Naive thymus-derived CD4-positive, alpha-beta T cell (primary cell): Measurements from ENCODE around the gene ARL16. TPM values are rescaled to one million over a fixed set of nuclear protein-coding genes. Genes with fewer than 3 reads are reported as not detected.

Experiments
- ATAC-seq: fragments of 150-1000 bp; cut with Tn5 transposase; 2 replicates; pipeline ENCODE4 v1.10.0; 2021; ENCODE audit warnings: mild to moderate bottlenecking, moderate library complexity
- CTCF ChIA-PET: fragments of 350-600 bp; sonication (Branson Sonifier 250); formaldehyde crosslinking; loops from one replicate; lab custom pipeline; 2021; ENCODE audit warnings: antibody characterized with exemption; lab: Charles Lee
- POLR2A ChIA-PET: fragments of 350-600 bp; sonication (Branson Sonifier 250); formaldehyde crosslinking; loops from one replicate; lab custom pipeline; 2021; ENCODE audit warnings: antibody characterized with exemption, inconsistent platforms; lab: Charles Lee
- DNase-seq, 9 donors: peaks; one replicate each; pipeline versions ENCODE4 v3.0.0 to v3.0.0-alpha.2; 2020 to 2022; ENCODE audit warnings: mixed read lengths in 1 of 9
- H3K27ac ChIP-seq: one replicate; pipeline ENCODE4 v1.7.0; 2013; ENCODE audit warnings: mild to moderate bottlenecking, low read depth, low read length, moderate library complexity
- H3K27me3 ChIP-seq, 2 donors: one replicate each; pipeline ENCODE4 v1.7.0; 2013; ENCODE audit warnings: low read length in 2 of 2, mild to moderate bottlenecking in 2 of 2, moderate library complexity in 2 of 2; ENCODE audit not compliant: control insufficient read depth in 2 of 2, insufficient read depth in 2 of 2
- H3K36me3 ChIP-seq, 3 experiments: 1 replicate in 2 of 3; 2 replicates in 1 of 3; pipeline ENCODE4 v1.7.0; 2013; ENCODE audit warnings: low read length in 3 of 3, mild to moderate bottlenecking in 3 of 3, moderate library complexity in 1 of 3; ENCODE audit not compliant: insufficient read depth in 3 of 3, control insufficient read depth in 2 of 3
- H3K4me1 ChIP-seq, 2 donors: one replicate each; pipeline ENCODE4 v1.7.0; 2013; ENCODE audit warnings: low read length in 2 of 2, mild to moderate bottlenecking in 2 of 2, moderate library complexity in 1 of 2; ENCODE audit not compliant: control insufficient read depth in 2 of 2, insufficient read depth in 2 of 2
- H3K4me3 ChIP-seq: 2 replicates; pipeline ENCODE4 v1.7.0; 2013; ENCODE audit warnings: mild to moderate bottlenecking, low read length
- H3K9me3 ChIP-seq, 3 experiments: 1 replicate in 2 of 3; 2 replicates in 1 of 3; pipeline ENCODE4 v1.7.0; 2013; ENCODE audit warnings: low read length in 3 of 3; ENCODE audit not compliant: control insufficient read depth in 2 of 3
- H3K27ac Mint-ChIP-seq, 9 donors: one replicate each; pipeline ENCODE4 v1.8.0; 2020 to 2022; ENCODE audit warnings: mixed read lengths in 9 of 9, mild to moderate bottlenecking in 8 of 9, moderate library complexity in 5 of 9, inconsistent platforms in 2 of 9
- H3K27me3 Mint-ChIP-seq, 5 donors: one replicate each; pipeline ENCODE4 v1.8.0; 2021 to 2022; ENCODE audit warnings: mixed read lengths in 5 of 5, mild to moderate bottlenecking in 1 of 5
- H3K36me3 Mint-ChIP-seq, 5 donors: one replicate each; pipeline ENCODE4 v1.8.0; 2020 to 2022; ENCODE audit warnings: mixed read lengths in 5 of 5, mild to moderate bottlenecking in 3 of 5, inconsistent platforms in 1 of 5
- H3K4me1 Mint-ChIP-seq, 7 donors: one replicate each; pipeline ENCODE4 v1.8.0; 2020 to 2022; ENCODE audit warnings: mixed read lengths in 7 of 7, mild to moderate bottlenecking in 3 of 7, inconsistent platforms in 1 of 7
- H3K4me3 Mint-ChIP-seq, 10 donors: one replicate each; pipeline ENCODE4 v1.8.0; 2020 to 2022; ENCODE audit warnings: mild to moderate bottlenecking in 10 of 10, mixed read lengths in 10 of 10, moderate library complexity in 6 of 10, inconsistent platforms in 2 of 10
- H3K9me3 Mint-ChIP-seq, 11 donors: one replicate each; pipeline ENCODE4 v1.8.0; 2020 to 2022; ENCODE audit warnings: mixed read lengths in 11 of 11, mild to moderate bottlenecking in 4 of 11, inconsistent platforms in 1 of 11, moderate library complexity in 1 of 11
- intact Hi-C, 2 donors: fragments of 100-400 bp; cut with micrococcal nuclease; formaldehyde crosslinking; loops; one replicate each; pipeline ENCODE4 v1.15.1; 2023
- polyA plus RNA-seq, 2 donors: library from polyadenylated mRNA; unstranded; fragments of 300-500 nt; fragmentation: Illumina TruSeq; gene quantifications; one replicate each; pipeline ENCODE4 v1.2.3, GENCODE V29; 2021
- total RNA-seq, 6 experiments: library from RNA in 5 of 6; stranded (reverse) in 5 of 6; gene quantifications; 1 replicate in 5 of 6; 2 replicates in 1 of 6; pipeline ENCODE4 v1.2.3 and lab custom pipeline; 2021 to 2026

ARL16 gene
- total and polyA plus RNA-seq, 7 experiments from 2014 or later, result 12.0 to 35.3 (median 30.5) TPM

DNA sequence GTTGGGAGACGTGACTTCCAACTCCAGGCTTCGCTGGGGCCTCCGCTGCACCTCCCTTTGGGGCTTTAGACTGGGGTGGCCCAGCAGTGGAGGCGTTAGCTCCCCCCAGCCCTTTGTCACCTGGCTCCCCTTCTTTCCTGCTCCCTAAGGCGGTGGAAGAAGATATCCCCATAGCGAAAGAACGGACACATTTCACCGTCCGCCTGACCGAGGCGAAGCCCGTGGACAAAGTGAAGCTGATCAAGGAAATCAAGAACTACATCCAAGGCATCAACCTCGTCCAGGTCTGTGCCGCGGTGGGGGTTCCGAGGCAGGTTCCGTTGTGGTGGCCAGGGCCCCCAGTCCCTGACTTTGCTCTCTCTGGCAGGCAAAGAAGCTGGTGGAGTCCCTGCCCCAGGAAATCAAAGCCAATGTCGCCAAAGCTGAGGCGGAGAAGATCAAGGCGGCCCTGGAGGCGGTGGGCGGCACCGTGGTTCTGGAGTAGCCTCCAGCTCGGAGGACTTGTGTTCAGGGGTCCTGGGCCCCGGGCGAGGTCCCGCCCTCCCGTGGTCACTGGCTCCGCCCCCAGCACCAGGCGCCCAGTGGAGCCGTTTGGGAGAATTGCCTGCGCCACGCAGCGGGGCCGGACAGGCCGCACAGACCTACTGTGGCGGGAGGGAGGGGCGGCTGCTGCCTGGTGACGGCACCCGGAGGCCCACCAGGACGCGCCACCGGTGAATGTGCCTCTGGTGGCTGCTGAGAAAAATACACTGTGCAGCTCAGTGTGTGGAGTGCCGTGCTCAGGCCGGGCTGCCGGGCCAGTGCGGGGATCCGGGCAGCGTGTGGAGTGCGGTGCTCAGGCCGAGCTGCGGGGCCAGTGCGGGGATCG is 23.4 kb upstream of the ARL16 start:
- no peak for ATAC-seq
- H3K36me3 ChIP-seq, result peaks cover 0 to 41% (median 0%) of the 10 kb centered on the region in 3 experiments
- H3K27me3 ChIP-seq, result no peaks in the 10 kb centered on the region
- POLR2A ChIA-PET, result interaction anchor here (0.8 to 1.1 kb wide), 4 partner anchors 21 to 509 kb away, joined by 3 to 7 read pairs (median 4); partner anchors contain the start of genes ARL16 and HGS
- peaks cover 0 to 18% (median 0%) of the 10 kb centered on the region in 5 donors for H3K36me3 Mint-ChIP-seq
- no peaks in the 10 kb centered on the region for H3K9me3 ChIP-seq
- peaks cover 17 to 41% (median 24%) of the 10 kb centered on the region in 7 donors for H3K4me1 Mint-ChIP-seq
- intact Hi-C loops, result no loop called here
- no peaks in the 10 kb centered on the region for H3K27me3 Mint-ChIP-seq
- no peak for DNase-seq
- H3K9me3 Mint-ChIP-seq, result no peaks in the 10 kb centered on the region
- H3K4me3 Mint-ChIP-seq, result no peak overlapping the region
- no peak overlapping the region for H3K27ac Mint-ChIP-seq
- H3K4me1 ChIP-seq, result peaks cover 28 to 30% of the 10 kb centered on the region in 2 donors
- H3K4me3 ChIP-seq, result no peak overlapping the region
- no peak overlapping the region for H3K27ac ChIP-seq
- CTCF ChIA-PET, result interaction anchor here (0.5 to 0.7 kb wide), 3 partner anchors 22 to 126 kb away, joined by 3 to 6 read pairs (median 3); no protein-coding TSS in a partner anchor

DNA sequence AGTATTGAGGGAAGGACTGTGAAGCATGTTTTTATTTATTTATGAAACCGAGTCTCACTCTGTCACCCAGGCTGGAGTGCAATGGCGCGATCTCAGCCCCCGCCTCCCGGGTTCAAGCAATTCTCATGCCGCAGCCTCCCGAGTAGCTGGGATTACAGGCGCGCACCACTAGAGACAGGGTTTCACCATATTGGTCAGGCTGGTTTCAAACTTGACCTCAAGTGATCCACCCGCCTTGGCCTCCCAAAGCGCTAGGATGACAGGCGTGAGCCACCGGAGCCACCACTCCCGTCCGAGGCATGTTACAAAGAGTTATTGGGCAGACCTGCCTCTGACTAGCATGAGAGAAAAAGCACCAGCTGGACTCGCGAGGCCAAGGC is 22.6 kb upstream of the ARL16 start:
- POLR2A ChIA-PET, result interaction anchor here (0.8 to 1.1 kb wide), 2 partner anchors 21 to 510 kb away, joined by 3 read pairs; no protein-coding TSS in a partner anchor

DNA sequence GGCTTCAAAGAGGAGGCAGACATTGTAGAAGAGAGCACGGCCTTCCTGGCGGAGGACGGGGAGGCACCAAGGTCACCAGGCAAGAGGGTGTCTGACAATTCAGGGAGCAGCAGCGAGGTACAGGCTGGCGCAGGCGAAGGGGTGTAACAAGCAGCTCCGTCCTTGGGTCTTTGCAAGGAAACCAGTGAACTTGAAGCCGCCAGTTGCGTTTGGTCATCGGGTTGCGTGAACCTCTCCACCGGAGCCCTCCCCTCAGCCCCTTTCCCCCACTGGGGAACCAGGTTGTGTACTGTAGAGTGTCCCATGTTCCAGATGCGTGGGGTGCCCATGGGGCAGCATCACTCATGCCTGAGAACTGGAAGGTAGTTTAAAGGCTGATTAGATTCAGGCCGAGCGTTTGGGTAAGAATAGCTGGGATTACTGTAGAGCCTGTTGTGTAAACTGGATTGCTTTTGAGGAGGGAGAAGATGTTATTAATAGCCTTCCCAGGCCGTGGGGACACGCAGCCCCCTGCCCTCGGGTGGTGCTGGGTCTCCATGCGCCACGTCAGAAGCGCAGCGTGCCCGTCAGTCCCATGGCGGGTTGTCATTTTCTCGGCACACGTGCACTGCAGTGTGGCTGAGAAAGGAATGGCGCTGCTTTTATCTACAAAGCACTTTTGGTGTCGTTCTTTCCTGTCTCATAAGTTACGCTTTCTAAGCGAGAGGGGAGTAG is 22.1 kb upstream of the ARL16 start:
- DNase-seq, result no peak
- Histone ChIP-seq H3K4me1 (peaks cover 26 to 29% of the 10 kb centered on the region in 2 donors), H3K36me3 (peaks cover 0 to 53% (median 11%) of the 10 kb centered on the region in 3 experiments), H3K27ac (no peak overlapping the region), H3K4me3 (no peak overlapping the region), H3K27me3 (no peaks in the 10 kb centered on the region), H3K9me3 (no peaks in the 10 kb centered on the region)
- peaks cover 22 to 44% (median 27%) of the 10 kb centered on the region in 7 donors for H3K4me1 Mint-ChIP-seq
- peak overlapping the region in 5 of 9 donors; percentile 13 to 59 (median 36) for H3K27ac Mint-ChIP-seq
- ATAC-seq, result no peak
- POLR2A ChIA-PET, result interaction anchor here (1.2 kb wide), 1 partner anchor 37 kb away, joined by 3 read pairs; no protein-coding TSS in a partner anchor
- intact Hi-C loops, result no loop called here
- H3K36me3 Mint-ChIP-seq, result peaks cover 0 to 22% (median 0%) of the 10 kb centered on the region in 5 donors
- no peaks in the 10 kb centered on the region for H3K9me3 Mint-ChIP-seq
- no peaks in the 10 kb centered on the region for H3K27me3 Mint-ChIP-seq
- peak overlapping the region in 6 of 10 donors; percentile 9 to 51 (median 25) for H3K4me3 Mint-ChIP-seq
- CTCF ChIA-PET, result interaction anchor here (0.7 to 1.8 kb wide), 2 partner anchors 10 to 537 kb away, joined by 4 read pairs; no protein-coding TSS in a partner anchor

More for the DNA sequence above, 22.6 kb upstream of the ARL16 start:
- CTCF ChIA-PET, result interaction anchor here (0.7 kb wide), 1 partner anchor 126 kb away, joined by 3 read pairs; no protein-coding TSS in a partner anchor
- no peak for DNase-seq
- Histone ChIP-seq H3K27me3 (no peaks in the 10 kb centered on the region), H3K9me3 (no peaks in the 10 kb centered on the region), H3K36me3 (peaks cover 0 to 47% (median 6%) of the 10 kb centered on the region in 3 experiments), H3K27ac (no peak overlapping the region), H3K4me3 (no peak overlapping the region), H3K4me1 (peaks cover 32 to 34% of the 10 kb centered on the region in 2 donors)
- Mint-ChIP-seq H3K27ac (peak overlapping the region in 4 of 9 donors; percentile 19 to 59 (median 39)), H3K9me3 (no peaks in the 10 kb centered on the region), H3K4me3 (peak overlapping the region in 2 of 10 donors; percentile 18 to 51), H3K36me3 (peaks cover 0 to 20% (median 0%) of the 10 kb centered on the region in 5 donors), H3K4me1 (peaks cover 21 to 43% (median 28%) of the 10 kb centered on the region in 7 donors), H3K27me3 (no peaks in the 10 kb centered on the region)
- intact Hi-C loops, result no loop called here
- ATAC-seq, result no peak

DNA sequence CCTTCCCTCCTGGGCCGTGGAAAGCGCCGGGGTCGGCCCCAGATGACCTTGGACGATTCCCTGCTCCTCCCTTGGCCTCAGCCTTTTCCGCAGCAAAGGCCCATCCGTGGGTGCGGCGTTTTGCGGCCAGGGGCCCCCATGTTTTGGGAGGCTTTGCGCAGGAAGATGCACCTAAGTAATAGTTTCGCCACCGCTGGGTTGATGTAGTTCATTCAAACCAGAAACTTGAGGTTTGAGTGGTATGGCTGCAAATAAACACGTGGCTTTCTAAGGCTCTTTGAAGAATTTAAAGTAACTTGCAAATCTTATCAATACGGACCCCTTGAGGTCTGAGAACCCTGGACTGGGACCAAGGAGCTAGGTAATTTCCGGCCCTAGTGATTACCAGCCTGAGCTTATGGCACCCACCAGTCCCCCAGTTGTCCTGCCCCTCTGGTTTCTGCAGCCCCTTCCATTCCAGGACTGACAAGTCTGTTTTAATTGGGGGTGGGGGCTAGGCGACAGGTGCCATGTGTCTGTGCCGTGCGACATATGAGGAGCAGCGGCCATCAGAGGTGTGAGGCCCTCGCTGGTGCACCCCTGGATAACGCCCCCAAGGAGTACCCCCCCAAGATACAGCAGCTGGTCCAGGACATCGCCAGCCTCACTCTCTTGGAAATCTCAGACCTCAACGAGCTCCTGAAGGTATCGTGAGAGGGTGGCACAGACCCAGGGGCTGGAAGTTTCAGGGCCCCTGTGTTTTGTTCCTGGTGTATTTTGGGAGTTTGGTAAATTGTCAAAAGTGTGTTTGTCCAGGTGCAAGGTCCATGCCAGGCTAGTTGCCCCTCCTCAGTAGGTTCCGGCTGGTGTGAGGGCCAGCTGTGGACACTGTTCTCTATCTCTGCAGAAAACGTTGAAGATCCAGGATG is 20.4 kb upstream of the ARL16 start:
- peaks cover 0 to 61% (median 11%) of the 10 kb centered on the region in 3 experiments for H3K36me3 ChIP-seq
- no peaks in the 10 kb centered on the region for H3K27me3 ChIP-seq
- ATAC-seq (peak; percentile 13), DNase-seq (peak in 4 of 9 donors; percentile 20 to 43 (median 24))
- intact Hi-C loops, result loop anchor here (1.0 to 5.0 kb wide), 12 partner anchors 8 to 157 kb away; partner anchors contain the start of genes ARL16 (in 2 of the 2), CCDC137 (in 2 of the 2), FAAP100 (in 2 of the 2) and MCRIP1 (in 2 of the 2)
- H3K27ac ChIP-seq, result peak overlapping the region; percentile 95
- peaks cover 23 to 24% of the 10 kb centered on the region in 2 donors for H3K4me1 ChIP-seq
- H3K4me3 ChIP-seq, result peak overlapping the region; percentile 91
- peaks cover 0 to 22% (median 0%) of the 10 kb centered on the region in 5 donors for H3K36me3 Mint-ChIP-seq
- H3K4me1 Mint-ChIP-seq, result peaks cover 21 to 38% (median 26%) of the 10 kb centered on the region in 7 donors
- no peaks in the 10 kb centered on the region for H3K27me3 Mint-ChIP-seq
- peak overlapping the region; percentile 62 to 91 (median 83) for H3K4me3 Mint-ChIP-seq
- ChIA-PET POLR2A (interaction anchor here (0.6 to 3.6 kb wide), 10 partner anchors 10 to 195 kb away, joined by 3 to 49 read pairs (median 5); partner anchors contain the start of genes ARL16, CCDC137, HGS and MCRIP1), CTCF (interaction anchor here (1.8 kb wide), 1 partner anchor 8 kb away, joined by 4 read pairs; no protein-coding TSS in a partner anchor)
- no peaks in the 10 kb centered on the region for H3K9me3 ChIP-seq
- no peaks in the 10 kb centered on the region for H3K9me3 Mint-ChIP-seq
- peak overlapping the region in 8 of 9 donors; percentile 6 to 94 (median 87) for H3K27ac Mint-ChIP-seq

DNA sequence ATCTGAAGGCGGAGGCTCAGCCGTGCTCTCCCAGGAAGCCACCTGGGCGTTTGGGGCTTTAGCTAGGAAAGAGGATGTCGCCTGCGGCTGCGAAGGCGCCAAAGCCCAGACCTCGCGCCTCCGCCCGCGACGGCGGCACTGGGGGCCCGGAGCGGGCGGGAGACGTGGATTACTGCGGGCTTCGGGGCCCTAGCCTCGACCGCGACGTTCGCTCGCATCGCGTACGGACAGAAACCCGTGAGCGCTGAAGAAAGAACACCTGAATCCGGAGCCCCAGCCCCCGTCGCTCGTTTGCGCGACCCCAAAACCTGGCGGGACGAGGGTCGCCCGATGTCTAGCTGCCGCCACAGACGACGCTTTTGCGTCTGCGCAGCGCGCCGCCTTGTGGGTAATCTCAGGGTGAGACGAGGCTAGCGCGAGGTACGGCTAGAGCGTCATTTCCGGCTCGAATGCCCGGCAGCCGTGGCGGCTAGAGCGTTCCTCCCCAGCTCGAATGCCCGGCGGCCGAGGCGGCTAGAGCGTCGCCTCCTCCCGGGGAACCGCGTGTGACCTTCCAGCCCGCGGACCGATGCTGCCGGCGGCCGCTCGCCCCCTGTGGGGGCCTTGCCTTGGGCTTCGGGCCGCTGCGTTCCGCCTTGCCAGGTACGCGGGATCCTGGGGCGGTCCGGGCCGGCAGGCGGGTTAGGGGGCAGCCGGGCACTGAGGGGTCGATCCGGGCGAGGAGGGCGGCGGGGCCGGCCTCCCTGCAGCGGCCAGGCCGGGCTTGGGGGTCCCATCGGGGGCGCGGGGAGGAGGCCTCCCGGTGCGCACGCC is 19.5 kb upstream of the ARL16 start, which contains the start of gene MRPL12:
Gene MRPL12 (plus strand): TSS at position 434 of the 813 bp plus-strand sequence. CDS start 135 bp downstream, at position 569.
- ChIA-PET CTCF (no interaction called here), POLR2A (interaction anchor here (0.6 to 3.6 kb wide), 11 partner anchors 9 to 194 kb away, joined by 3 to 49 read pairs (median 5); partner anchors contain the start of genes ARL16, CCDC137, HGS and MCRIP1)
- DNase-seq (peak; percentile 75 to 87 (median 84)), ATAC-seq (peak; percentile 96)
- H3K4me1 ChIP-seq, result peaks cover 23 to 24% of the 10 kb centered on the region in 2 donors
- H3K4me3 ChIP-seq, result peak within 1 kb of the TSS; percentile 91
- H3K27me3 ChIP-seq, result no peaks in the 10 kb centered on the region
- intact Hi-C loops, result loop anchor here (1.0 to 5.0 kb wide), 12 partner anchors 9 to 158 kb away; partner anchors contain the start of genes ARL16 (in 2 of the 2), CCDC137 (in 2 of the 2), FAAP100 (in 2 of the 2) and MCRIP1 (in 2 of the 2)
- Mint-ChIP-seq H3K27ac (peak within 1 kb of the TSS; percentile 84 to 96 (median 92)), H3K36me3 (peaks cover 0 to 25% (median 0%) of the 10 kb centered on the region in 5 donors), H3K4me1 (peaks cover 21 to 38% (median 26%) of the 10 kb centered on the region in 7 donors), H3K9me3 (no peaks in the 10 kb centered on the region), H3K4me3 (peak within 1 kb of the TSS; percentile 83 to 94 (median 90)), H3K27me3 (no peaks in the 10 kb centered on the region)
- H3K27ac ChIP-seq, result peak within 1 kb of the TSS; percentile 95
- no peaks in the 10 kb centered on the region for H3K9me3 ChIP-seq
- peaks cover 0 to 67% (median 11%) of the 10 kb centered on the region in 3 experiments for H3K36me3 ChIP-seq
